NB4 (cell line): Measurements from ENCODE around the gene RPN1.
"Not testable (repeated sequence)": the region's sequence is repeated elsewhere in the genome, so short reads cannot be mapped to it uniquely, and the experiment has no call there.

Source experiments
- MYC ChIP-seq: IDR thresholded peaks from 2 replicates; pipeline ENCODE4 v1.6.1; 2011; ENCODE audit warnings: low read depth, low read length
- POLR2A ChIP-seq: IDR thresholded peaks from 2 replicates; pipeline ENCODE4 v1.6.1; 2011; ENCODE audit warnings: mild to moderate bottlenecking; ENCODE audit not compliant: insufficient read length; ENCODE audit errors: extremely low read depth
- TF ChIP-seq, protein P1 (sequence below): IDR thresholded peaks from one replicate; pipeline ENCODE4 v1.5.1; 2012; ENCODE audit warnings: low read depth, low read length

- TF ChIP-seq, protein P1, sequence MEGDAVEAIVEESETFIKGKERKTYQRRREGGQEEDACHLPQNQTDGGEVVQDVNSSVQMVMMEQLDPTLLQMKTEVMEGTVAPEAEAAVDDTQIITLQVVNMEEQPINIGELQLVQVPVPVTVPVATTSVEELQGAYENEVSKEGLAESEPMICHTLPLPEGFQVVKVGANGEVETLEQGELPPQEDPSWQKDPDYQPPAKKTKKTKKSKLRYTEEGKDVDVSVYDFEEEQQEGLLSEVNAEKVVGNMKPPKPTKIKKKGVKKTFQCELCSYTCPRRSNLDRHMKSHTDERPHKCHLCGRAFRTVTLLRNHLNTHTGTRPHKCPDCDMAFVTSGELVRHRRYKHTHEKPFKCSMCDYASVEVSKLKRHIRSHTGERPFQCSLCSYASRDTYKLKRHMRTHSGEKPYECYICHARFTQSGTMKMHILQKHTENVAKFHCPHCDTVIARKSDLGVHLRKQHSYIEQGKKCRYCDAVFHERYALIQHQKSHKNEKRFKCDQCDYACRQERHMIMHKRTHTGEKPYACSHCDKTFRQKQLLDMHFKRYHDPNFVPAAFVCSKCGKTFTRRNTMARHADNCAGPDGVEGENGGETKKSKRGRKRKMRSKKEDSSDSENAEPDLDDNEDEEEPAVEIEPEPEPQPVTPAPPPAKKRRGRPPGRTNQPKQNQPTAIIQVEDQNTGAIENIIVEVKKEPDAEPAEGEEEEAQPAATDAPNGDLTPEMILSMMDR: not testable (repeated sequence)
- not testable (repeated sequence) for TF ChIP-seq POLR2A, MYC
These were observed 63.7 kb downstream of the RPN1 start for GRCh38 chr3:128586932-128587331.
